Amniotic epithelial cell (primary cell): ENCODE data around the gene FAM210B.
"Not testable (repeated sequence)": the region's sequence is repeated elsewhere in the genome, so short reads cannot be mapped to it uniquely, and the experiment has no call there.

Experiments
- DNase-seq: peaks from one replicate; pipeline ENCODE4 v3.0.0-alpha.2; 2010; ENCODE audit warnings: low read depth

FAM210B gene

GRCh38 chr20:56392881-56393482 lies 34.2 kb downstream of the FAM210B start:
- DNase-seq = no peak

- DNase-seq = no peak
These were observed 34.9 kb downstream of the FAM210B start for GRCh38 chr20:56393653-56394052.

GRCh38 chr20:56395166-56395565 lies 36.4 kb downstream of the FAM210B start:
- peak; percentile 27 for DNase-seq

GRCh38 chr20:56400001-56400640 lies 41.3 kb downstream of the FAM210B start:
- peak; percentile 69 for DNase-seq

DNA sequence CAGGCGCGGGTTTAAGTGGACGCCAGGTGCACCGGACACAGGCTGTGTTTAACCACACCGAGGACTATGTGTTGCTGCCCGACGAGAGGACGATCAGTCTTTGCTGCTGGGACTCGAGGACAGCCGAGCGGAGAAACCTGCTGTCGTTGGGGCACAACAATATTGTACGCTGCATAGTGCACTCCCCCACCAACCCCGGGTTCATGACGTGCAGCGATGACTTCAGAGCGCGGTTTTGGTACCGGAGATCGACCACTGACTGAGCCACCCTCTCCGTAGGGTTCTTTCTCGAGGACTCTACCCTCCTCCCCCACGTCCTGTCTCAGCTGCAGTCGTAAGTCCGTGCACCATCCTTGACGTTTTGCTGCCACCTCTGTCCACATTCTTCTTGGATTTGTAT lies 44.7 kb downstream of the FAM210B start:
- DNase-seq = no peak

- peak; percentile 73 for DNase-seq
These were observed 46.6 kb downstream of the FAM210B start for GRCh38 chr20:56405356-56405755.

- DNase-seq = no peak
These were observed 48.1 kb downstream of the FAM210B start for GRCh38 chr20:56406910-56407309.

- peak; percentile 92 for DNase-seq
These were observed 50.7 kb downstream of the FAM210B start for GRCh38 chr20:56409521-56409920.

GRCh38 chr20:56409956-56410355 lies 51.2 kb downstream of the FAM210B start:
- no peak for DNase-seq

- DNase-seq = not testable (repeated sequence)
These were observed 52.5 kb downstream of the FAM210B start for GRCh38 chr20:56411287-56411686.

- peak; percentile 87 for DNase-seq
These were observed 53.1 kb downstream of the FAM210B start, which contains the start of gene CASS4 for GRCh38 chr20:56411759-56412472. CASS4 (plus strand) TSS chr20:56412260; CDS start chr20:56412459, 199 bp downstream.

DNA sequence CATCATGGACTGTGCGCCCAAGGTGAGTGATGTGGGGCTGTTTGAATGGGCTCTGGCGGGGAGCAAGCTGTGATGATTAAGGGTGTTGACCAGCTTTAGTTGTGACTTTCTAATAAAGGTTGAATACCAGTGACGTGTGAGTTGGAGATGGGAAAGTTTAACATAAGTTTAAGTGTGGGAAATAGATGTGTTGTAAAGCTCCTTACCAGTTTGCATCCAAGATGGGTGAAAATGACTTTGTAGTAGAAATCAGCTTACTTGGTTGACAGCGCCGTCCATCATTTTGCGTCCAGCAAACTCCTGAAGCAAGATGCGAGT lies 53.7 kb downstream of the FAM210B start:
- no peak for DNase-seq

DNA sequence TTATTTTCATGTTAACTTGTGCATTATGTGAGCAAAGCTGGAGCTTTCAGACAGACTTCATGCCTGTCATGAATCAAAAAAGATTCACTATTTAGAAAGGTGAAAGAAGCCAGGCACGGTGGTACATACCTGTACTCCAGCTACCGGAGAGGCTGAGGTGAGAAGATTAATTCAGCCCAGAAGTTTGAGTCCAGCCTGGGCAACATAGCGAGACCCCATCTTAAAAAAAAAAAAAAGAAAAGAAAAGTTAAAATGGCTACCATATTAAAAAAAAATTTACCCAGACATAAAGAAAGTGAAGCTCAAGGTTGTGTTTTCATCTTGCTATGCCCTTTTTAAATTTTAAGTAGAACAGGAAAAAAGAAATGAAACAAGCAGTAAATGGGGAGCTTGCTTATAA lies 54.2 kb downstream of the FAM210B start:
- DNase-seq = no peak

GRCh38 chr20:56414842-56415765 lies 56.3 kb downstream of the FAM210B start:
- DNase-seq = peak; percentile 79

GRCh38 chr20:56417402-56417801 lies 58.6 kb downstream of the FAM210B start:
- no peak for DNase-seq

DNA sequence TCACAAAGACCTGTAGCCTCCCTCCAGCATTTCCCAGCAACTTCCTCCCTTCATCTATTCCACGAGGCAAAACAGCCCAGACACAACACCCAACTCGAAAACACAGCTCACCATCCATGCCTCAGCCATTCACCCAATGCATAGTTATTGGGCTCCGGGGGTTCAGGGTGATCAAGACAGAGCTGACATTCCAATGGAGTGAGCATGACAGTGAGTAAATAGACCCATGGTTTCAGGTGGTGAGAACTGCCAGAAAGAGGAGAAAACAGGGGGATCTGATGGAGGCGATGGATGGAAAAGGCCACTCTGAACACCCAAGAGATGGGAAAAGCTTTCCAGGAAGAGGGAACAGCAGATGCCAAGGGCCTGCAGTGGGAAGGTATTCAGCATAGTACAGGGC lies 59.1 kb downstream of the FAM210B start:
- DNase-seq = no peak
